Activated naive CD4-positive, alpha-beta T cell treated with anti-CD3 and anti-CD28 coated beads, Interleukin-2, amount 50 U/mL, for 24 hours (primary cell): Measurements from ENCODE around the gene FMO2.

ENCODE experiments used
- H3K27ac Mint-ChIP-seq: one replicate; pipeline ENCODE4 v1.8.0; 2021; ENCODE audit warnings: mild to moderate bottlenecking, mixed read lengths
- H3K27me3 Mint-ChIP-seq: one replicate; pipeline ENCODE4 v1.8.0; 2021; ENCODE audit warnings: mixed read lengths
- H3K36me3 Mint-ChIP-seq: one replicate; pipeline ENCODE4 v1.8.0; 2021; ENCODE audit warnings: mixed read lengths
- H3K4me1 Mint-ChIP-seq: one replicate; pipeline ENCODE4 v1.8.0; 2021; ENCODE audit warnings: mixed read lengths
- H3K4me3 Mint-ChIP-seq: one replicate; pipeline ENCODE4 v1.8.0; 2021; ENCODE audit warnings: mild to moderate bottlenecking, mixed read lengths
- H3K9me3 Mint-ChIP-seq: one replicate; pipeline ENCODE4 v1.8.0; 2021; ENCODE audit warnings: mixed read lengths

FMO2 gene

DNA sequence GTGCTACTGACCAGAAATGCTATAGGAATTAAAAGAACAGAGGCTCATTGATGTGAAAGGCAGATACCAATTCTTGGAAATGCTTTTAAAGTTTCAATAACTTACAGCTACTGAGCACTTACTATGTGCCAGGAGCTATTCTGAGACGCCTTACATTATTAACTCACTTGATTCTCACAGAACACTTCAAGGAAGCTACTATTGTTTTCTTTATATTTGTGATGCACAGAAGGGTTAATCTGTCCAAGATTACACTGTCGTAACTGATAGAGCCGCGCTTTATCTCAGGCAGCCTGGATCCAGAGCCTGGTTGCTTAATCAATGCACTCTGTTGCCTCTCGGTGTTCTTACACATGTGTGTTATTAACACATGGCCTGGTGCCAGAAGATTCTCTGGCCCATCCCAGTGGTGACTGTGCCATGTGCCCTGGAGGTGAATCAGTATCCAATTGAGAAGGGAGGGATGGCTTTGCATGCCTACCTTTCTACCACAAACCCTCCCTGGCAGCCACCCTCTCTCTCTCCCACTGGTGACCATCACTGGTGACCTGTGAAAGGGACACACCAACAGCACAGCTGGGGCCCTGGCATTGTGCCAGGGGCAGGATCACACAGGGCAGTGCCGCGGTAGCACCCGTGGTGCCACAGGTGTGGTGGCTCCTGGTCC, 72.0 kb downstream of the FMO2 start:
- Mint-ChIP-seq H3K4me3 (no peak overlapping the region), H3K27ac (no peak overlapping the region), H3K27me3 (peaks cover 23% of the 10 kb centered on the region), H3K36me3 (no peaks in the 10 kb centered on the region), H3K4me1 (peaks cover 4% of the 10 kb centered on the region), H3K9me3 (no peaks in the 10 kb centered on the region)

- Mint-ChIP-seq H3K4me1 (no peaks in the 10 kb centered on the region), H3K27me3 (peaks cover 18% of the 10 kb centered on the region), H3K27ac (no peak overlapping the region), H3K9me3 (no peaks in the 10 kb centered on the region), H3K36me3 (no peaks in the 10 kb centered on the region), H3K4me3 (no peak overlapping the region)
Measured at GRCh38 chr1:171257607-171258076, 72.5 kb downstream of the FMO2 start.

GRCh38 chr1:171258429-171258828, 73.3 kb downstream of the FMO2 start:
- H3K36me3 Mint-ChIP-seq, result no peaks in the 10 kb centered on the region

DNA sequence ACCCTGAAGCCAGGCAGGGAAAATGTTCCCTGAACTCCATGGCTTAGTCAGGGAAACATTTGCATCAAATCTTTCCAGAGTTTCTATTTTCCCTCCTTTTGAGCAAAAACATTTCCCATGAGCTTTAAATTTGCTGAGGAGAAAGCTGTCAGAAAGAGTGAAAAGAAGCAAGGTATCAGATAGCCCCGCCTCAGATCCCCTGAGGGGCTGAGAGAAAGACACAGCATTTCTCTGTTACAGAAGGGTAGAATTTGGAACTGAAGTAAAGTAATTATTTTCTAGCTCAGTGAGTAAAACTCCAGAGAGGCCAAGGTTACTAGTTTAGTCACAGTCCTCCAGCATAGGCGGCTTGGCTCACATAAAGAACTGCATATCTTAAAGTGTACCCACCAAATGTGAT, 73.8 kb downstream of the FMO2 start:
- peaks cover 11% of the 10 kb centered on the region for H3K27me3 Mint-ChIP-seq

More at GRCh38 chr1:171258429-171258828, 73.3 kb downstream of the FMO2 start:
- no peaks in the 10 kb centered on the region for H3K9me3 Mint-ChIP-seq
- no peak overlapping the region for H3K4me3 Mint-ChIP-seq
- no peaks in the 10 kb centered on the region for H3K4me1 Mint-ChIP-seq
- peaks cover 12% of the 10 kb centered on the region for H3K27me3 Mint-ChIP-seq
- no peak overlapping the region for H3K27ac Mint-ChIP-seq

More for the DNA sequence above, 73.8 kb downstream of the FMO2 start:
- Mint-ChIP-seq H3K9me3 (no peaks in the 10 kb centered on the region), H3K36me3 (no peaks in the 10 kb centered on the region), H3K27ac (no peak overlapping the region), H3K4me1 (no peaks in the 10 kb centered on the region), H3K4me3 (no peak overlapping the region)
